ENCODE measurements around the gene PITPNB.

DNA sequence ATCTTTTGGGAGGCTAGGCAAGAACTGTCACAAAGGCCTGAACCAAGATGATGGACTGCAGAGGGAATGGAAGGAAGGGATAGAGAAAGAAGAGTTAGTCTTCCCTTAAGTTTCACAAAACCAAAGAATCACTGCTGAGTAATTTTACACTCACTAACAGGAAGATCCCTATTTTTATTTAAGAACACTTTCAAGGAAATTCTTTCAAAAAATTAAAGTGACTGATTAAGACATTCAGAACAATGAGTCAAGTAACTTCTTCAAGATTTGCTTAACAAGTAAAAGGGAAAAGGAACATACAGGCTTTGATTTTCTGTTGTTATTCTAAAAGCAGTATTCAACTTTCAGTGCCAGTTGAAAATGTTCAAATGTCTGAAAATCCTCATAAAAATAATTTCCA is 3.1 kb downstream of the PITPNB start:
- TF ChIP-seq, protein P1, sequence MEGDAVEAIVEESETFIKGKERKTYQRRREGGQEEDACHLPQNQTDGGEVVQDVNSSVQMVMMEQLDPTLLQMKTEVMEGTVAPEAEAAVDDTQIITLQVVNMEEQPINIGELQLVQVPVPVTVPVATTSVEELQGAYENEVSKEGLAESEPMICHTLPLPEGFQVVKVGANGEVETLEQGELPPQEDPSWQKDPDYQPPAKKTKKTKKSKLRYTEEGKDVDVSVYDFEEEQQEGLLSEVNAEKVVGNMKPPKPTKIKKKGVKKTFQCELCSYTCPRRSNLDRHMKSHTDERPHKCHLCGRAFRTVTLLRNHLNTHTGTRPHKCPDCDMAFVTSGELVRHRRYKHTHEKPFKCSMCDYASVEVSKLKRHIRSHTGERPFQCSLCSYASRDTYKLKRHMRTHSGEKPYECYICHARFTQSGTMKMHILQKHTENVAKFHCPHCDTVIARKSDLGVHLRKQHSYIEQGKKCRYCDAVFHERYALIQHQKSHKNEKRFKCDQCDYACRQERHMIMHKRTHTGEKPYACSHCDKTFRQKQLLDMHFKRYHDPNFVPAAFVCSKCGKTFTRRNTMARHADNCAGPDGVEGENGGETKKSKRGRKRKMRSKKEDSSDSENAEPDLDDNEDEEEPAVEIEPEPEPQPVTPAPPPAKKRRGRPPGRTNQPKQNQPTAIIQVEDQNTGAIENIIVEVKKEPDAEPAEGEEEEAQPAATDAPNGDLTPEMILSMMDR (IDR thresholded peaks at IDR 0.05): no peak
- no peak for TF ChIP-seq POLR2A (IDR thresholded peaks at IDR 0.05)

All from breast epithelium (tissue), 3 donors.